Vagina (tissue), 2 donors: ENCODE data around the gene SHC3.

Source experiments
- CTCF ChIP-seq, 3 experiments: fragments of 450-650 bp in 2 of 3; fragments of 200-600 bp in 1 of 3; sonication (generic) in 1 of 3; IDR thresholded peaks; one replicate each; pipeline ENCODE4 v1.5.1; 2017 to 2019; ENCODE audit warnings: antibody characterized with exemption in 3 of 3, mild to moderate bottlenecking in 2 of 3, moderate library complexity in 2 of 3
- POLR2A ChIP-seq, 2 donors: fragments of 450-650 bp; IDR thresholded peaks; one replicate each; pipeline ENCODE4 v1.6.1; 2017; ENCODE audit warnings: antibody characterized with exemption in 2 of 2, mild to moderate bottlenecking in 2 of 2, moderate library complexity in 2 of 2

- no peak for TF ChIP-seq CTCF (IDR thresholded peaks at IDR 0.05)
- TF ChIP-seq POLR2A (IDR thresholded peaks at IDR 0.05) = no peak
Measured at GRCh38 chr9:88979021-88979420, 199.6 kb downstream of the SHC3 start.
